Activated naive CD4-positive, alpha-beta T cell treated with anti-CD3 and anti-CD28 coated beads, Interleukin-2, amount 50 U/mL, for 16 hours (primary cell): ENCODE measurements around the gene CCHCR1.

Source experiments
- DNase-seq: peaks from one replicate; pipeline ENCODE4 v3.0.0-alpha.2; 2020

Gene CCHCR1

DNA sequence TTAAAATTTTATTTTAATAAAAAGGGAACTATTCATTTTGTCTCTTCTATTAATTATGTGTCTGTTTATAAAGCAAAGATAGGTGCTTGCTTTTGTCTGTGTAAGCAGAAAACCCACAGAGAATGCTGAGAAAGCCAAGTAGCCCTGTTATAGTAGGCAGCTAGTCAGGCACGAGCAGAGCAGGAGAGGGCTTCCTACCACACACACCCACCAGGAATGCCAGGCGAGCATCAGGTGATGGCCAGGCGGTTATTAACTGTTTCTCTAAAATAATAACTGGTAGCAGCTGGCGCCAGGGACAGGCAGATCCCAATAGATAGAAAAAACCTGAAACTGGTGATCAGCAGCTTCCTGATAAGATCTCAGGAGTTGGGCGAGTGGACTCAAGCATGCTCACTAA lies 60.9 kb downstream of the CCHCR1 start:
- DNase-seq: no peak

DNA sequence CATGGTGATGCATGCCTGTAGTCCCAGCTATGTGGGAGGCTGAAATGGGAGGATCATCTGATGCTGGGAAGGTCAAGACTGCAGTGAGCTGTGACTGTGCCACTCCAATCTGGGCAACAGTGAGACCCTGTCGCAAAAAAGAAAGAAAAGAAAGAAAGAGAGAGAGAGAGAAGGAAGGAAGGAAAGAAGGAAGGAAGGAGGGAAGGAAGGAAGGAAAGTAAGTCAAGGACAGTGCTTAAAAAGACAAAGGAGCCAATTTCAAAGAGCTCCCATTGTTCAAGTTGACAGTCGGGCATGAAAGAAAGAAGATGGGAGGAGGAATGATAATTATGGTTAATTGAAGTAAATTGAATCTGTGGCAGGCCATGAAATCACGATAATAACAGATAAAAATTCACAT lies 61.4 kb downstream of the CCHCR1 start:
- DNase-seq: no peak

DNA sequence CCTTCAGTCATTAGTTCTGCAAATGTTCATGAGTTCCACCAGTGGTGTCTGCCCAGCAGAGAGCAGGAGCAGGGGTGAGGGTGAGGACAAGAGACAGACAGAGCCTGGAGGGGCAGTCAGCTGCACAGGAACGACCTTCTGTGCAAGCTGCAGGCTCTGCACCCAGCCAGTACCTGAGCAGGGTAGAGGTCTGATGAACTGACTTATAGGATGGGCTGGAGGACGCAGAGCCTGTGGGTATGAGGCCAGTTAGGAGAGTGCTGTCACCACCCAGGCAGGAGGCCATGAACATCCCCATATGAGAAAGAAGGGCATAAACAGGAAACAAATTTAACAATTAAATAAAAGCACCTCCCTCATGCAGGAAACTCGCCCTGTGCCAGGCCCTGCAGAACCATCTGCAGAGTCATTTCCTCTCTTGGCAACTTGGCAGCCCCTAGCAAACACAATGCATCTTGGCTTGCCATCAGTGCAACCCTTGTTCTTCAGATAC lies 63.2 kb downstream of the CCHCR1 start:
- no peak for DNase-seq

DNA sequence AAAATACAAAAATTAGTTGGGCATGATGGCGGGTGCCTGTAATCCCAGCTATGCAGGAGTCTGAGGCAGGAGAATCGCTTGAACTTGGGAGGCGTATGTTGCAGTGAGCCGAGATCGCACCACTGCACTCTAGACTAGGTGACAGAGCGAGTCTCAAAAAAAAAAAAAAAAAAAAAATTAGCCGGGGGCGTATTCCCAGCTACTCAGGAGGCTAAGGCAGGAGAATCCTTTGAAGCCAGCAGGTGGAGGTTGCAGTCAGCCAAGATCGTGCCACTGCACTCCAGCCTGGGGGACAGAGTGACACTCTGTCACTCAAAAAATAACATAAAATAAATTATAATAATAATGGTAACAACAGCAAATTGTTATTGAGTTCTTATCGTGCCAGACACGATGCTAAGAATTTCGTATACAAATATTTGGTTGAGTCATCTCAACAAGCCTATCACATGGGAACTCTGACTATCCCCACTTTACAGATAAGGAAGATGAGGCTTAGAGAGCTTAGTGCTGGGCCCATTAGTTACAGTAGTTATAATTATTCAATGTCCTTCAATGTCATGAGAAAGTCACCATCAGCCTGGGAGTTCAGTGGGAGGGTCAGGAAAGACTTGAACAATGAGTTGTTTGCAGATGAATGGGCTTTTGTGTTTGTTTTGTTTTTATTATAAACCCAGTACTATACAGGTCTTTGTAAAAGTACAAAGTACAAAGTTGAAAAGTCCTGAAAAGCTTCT lies 64.7 kb downstream of the CCHCR1 start:
- DNase-seq: no peak
